DOHH2 (cell line): Measurements from ENCODE around the gene RAB3IL1.

ENCODE experiments used
- EZH2phosphoT487 ChIP-seq: fragments of 200-600 bp; sonication (generic); IDR thresholded peaks from 2 replicates; pipeline ENCODE4 v1.6.1; 2017; ENCODE audit warnings: borderline replicate concordance, mild to moderate bottlenecking, antibody characterized with exemption, low read length, moderate library complexity, mixed read lengths
- TF ChIP-seq, protein P1 (sequence below): fragments of 200-600 bp; sonication (generic); IDR thresholded peaks from one replicate; pipeline ENCODE4 v1.5.1; 2014; ENCODE audit warnings: antibody characterized with exemption, mild to moderate bottlenecking, low read depth, low read length; ENCODE audit not compliant: poor library complexity, severe bottlenecking

DNA sequence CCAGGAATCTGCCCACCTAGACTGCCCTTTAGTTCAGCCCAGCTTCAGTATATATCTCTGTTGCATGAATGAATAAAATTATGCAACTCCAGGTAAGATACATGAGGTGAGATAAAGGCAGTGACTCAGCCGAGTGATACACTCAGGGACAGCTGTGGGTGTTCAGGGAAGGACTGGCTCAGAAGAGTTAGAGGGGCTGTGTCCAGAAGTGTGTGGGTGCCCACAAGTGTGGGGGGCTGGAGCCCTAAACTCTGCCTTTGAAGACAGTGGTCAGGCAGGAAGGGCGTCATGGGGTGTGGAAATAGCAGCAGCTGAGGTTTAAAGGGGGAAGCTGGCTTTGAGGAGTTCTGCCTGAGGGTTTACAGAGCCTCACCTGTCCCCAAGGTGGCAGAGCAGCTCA lies 41.7 kb upstream of the RAB3IL1 start:
- TF ChIP-seq, protein P1, sequence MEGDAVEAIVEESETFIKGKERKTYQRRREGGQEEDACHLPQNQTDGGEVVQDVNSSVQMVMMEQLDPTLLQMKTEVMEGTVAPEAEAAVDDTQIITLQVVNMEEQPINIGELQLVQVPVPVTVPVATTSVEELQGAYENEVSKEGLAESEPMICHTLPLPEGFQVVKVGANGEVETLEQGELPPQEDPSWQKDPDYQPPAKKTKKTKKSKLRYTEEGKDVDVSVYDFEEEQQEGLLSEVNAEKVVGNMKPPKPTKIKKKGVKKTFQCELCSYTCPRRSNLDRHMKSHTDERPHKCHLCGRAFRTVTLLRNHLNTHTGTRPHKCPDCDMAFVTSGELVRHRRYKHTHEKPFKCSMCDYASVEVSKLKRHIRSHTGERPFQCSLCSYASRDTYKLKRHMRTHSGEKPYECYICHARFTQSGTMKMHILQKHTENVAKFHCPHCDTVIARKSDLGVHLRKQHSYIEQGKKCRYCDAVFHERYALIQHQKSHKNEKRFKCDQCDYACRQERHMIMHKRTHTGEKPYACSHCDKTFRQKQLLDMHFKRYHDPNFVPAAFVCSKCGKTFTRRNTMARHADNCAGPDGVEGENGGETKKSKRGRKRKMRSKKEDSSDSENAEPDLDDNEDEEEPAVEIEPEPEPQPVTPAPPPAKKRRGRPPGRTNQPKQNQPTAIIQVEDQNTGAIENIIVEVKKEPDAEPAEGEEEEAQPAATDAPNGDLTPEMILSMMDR: no peak
- TF ChIP-seq EZH2phosphoT487: no peak
